GM21390 (cell line): ENCODE data around the gene MDM1.

Experiments used
- ATAC-seq: cut with Tn5 transposase; IDR thresholded peaks from one replicate; pipeline ENCODE4 v1.9.1; 2021; ENCODE audit not compliant: unreplicated experiment

MDM1 gene

GRCh38 chr12:68331869-68332727 lies at the start of gene MDM1:
TSS of gene MDM1 (minus strand) at chr12:68332362. CDS start at chr12:68332245, 117 bp downstream.
- ATAC-seq = peak; percentile 98

GRCh38 chr12:68381476-68382219 lies 49.5 kb upstream of the MDM1 start:
- ATAC-seq = no peak

- ATAC-seq = no peak
Measured at GRCh38 chr12:68378872-68379606, 46.9 kb upstream of the MDM1 start.

GRCh38 chr12:68377881-68378280 lies 45.7 kb upstream of the MDM1 start:
- no peak for ATAC-seq

GRCh38 chr12:68376901-68377300 lies 44.7 kb upstream of the MDM1 start:
- ATAC-seq = no peak

- no peak for ATAC-seq
Measured at GRCh38 chr12:68375756-68376695, 43.9 kb upstream of the MDM1 start.

- peak; percentile 96 for ATAC-seq
Measured at GRCh38 chr12:68374307-68374982, 42.3 kb upstream of the MDM1 start.

- ATAC-seq = no peak
Measured at GRCh38 chr12:68370667-68371066, 38.5 kb upstream of the MDM1 start.

- no peak for ATAC-seq
Measured at GRCh38 chr12:68370006-68370590, 37.9 kb upstream of the MDM1 start.

- ATAC-seq = no peak
Measured at GRCh38 chr12:68368327-68368726, 36.2 kb upstream of the MDM1 start.

- ATAC-seq = no peak
Measured at GRCh38 chr12:68367903-68368302, 35.7 kb upstream of the MDM1 start.

GRCh38 chr12:68367116-68367515 lies 35.0 kb upstream of the MDM1 start:
- ATAC-seq = no peak

- peak; percentile 87 for ATAC-seq
Measured at GRCh38 chr12:68364893-68365725, 32.9 kb upstream of the MDM1 start.

- ATAC-seq = no peak
Measured at GRCh38 chr12:68364328-68364727, 32.2 kb upstream of the MDM1 start.

- ATAC-seq = no peak
Measured at GRCh38 chr12:68361953-68362352, 29.8 kb upstream of the MDM1 start.

- peak; percentile 6 for ATAC-seq
Measured at GRCh38 chr12:68359674-68360073, 27.5 kb upstream of the MDM1 start.

- peak; percentile 76 for ATAC-seq
Measured at GRCh38 chr12:68358532-68359485, 26.6 kb upstream of the MDM1 start.
